Panc1 (cell line): ENCODE data around the gene ADIRF. TPM values are rescaled to one million over a fixed set of nuclear protein-coding genes. Genes with fewer than 3 reads are reported as not detected.

Source experiments
- ATAC-seq: fragments of 200-7000 bp; cut with Tn5 transposase; 2 replicates; pipeline ENCODE4 v1.9.1; 2020; ENCODE audit warnings: mild to moderate bottlenecking, moderate library complexity
- BruUV-seq: library from RNA; stranded (reverse); fragments of 400-500 nt; replicated peaks from 2 replicates; lab custom pipeline; 2021; lab: Mats Ljungman, UMichigan
- CTCF ChIA-PET: fragments of 300-600 bp; sonication (Branson Sonifier 250); formaldehyde crosslinking; loops from one replicate; lab custom pipeline; 2022; ENCODE audit warnings: antibody characterized with exemption; lab: Charles Lee
- POLR2A ChIA-PET: fragments of 300-600 bp; sonication (Branson Sonifier 250); formaldehyde crosslinking; loops from one replicate; lab custom pipeline; 2022; ENCODE audit warnings: antibody characterized with exemption; lab: Charles Lee
- DNase-seq: peaks from one replicate; pipeline ENCODE4 v3.0.0-alpha.2; 2010; ENCODE audit warnings: low read depth, low spot score
- H3K27ac ChIP-seq: 2 replicates; pipeline ENCODE4 v1.5.1; 2011; ENCODE audit warnings: mild to moderate bottlenecking, low read length, inconsistent platforms
- H3K27me3 ChIP-seq: fragments of 200-500 bp; sonication (Bioruptor generic); 2 replicates; pipeline ENCODE4 v1.6.0; 2014; ENCODE audit warnings: low read length, inconsistent platforms; ENCODE audit not compliant: control insufficient read depth, insufficient read depth
- H3K36me3 ChIP-seq: fragments of 200-500 bp; sonication (Bioruptor generic); 2 replicates; pipeline ENCODE4 v1.5.1; 2014; ENCODE audit warnings: inconsistent platforms, mild to moderate bottlenecking, low read length, moderate library complexity; ENCODE audit not compliant: control insufficient read depth, insufficient read depth
- H3K4me1 ChIP-seq: 2 replicates; pipeline ENCODE4 v1.5.1; 2011; ENCODE audit warnings: inconsistent platforms, mild to moderate bottlenecking, low read length, moderate library complexity; ENCODE audit not compliant: control insufficient read depth, insufficient read depth
- H3K4me3 ChIP-seq, 2 experiments: 2 replicates each; pipeline ENCODE4 v1.5.1; 2011 to 2012; ENCODE audit warnings: low read depth in 2 of 2, low read length in 2 of 2, mild to moderate bottlenecking in 2 of 2, inconsistent platforms in 1 of 2, moderate library complexity in 1 of 2
- H3K9me3 ChIP-seq: fragments of 200-500 bp; sonication (Bioruptor generic); 2 replicates; pipeline ENCODE4 v1.5.1; 2014; ENCODE audit warnings: low read depth, mild to moderate bottlenecking, inconsistent platforms, low read length, moderate library complexity; ENCODE audit not compliant: control insufficient read depth, insufficient read depth
- CTCF ChIP-seq: fragments of 450-650 bp; IDR thresholded peaks from 2 replicates; pipeline ENCODE4 v1.5.1; 2017; ENCODE audit warnings: mild to moderate bottlenecking
- POLR2AphosphoS5 ChIP-seq: IDR thresholded peaks from 2 replicates; pipeline ENCODE4 v1.6.1; 2012; ENCODE audit warnings: mild to moderate bottlenecking, low read depth, low read length, moderate library complexity
- REST ChIP-seq, 2 experiments: IDR thresholded peaks; 2 replicates each; pipeline ENCODE4 v1.6.1; 2011 to 2012; ENCODE audit warnings: low read depth in 2 of 2, control low read depth in 1 of 2, low read length in 1 of 2, mild to moderate bottlenecking in 1 of 2, moderate library complexity in 1 of 2; ENCODE audit not compliant: insufficient read depth in 1 of 2
- SIN3A ChIP-seq: IDR thresholded peaks from 2 replicates; pipeline ENCODE4 v1.6.1; 2012; ENCODE audit warnings: low read depth, mild to moderate bottlenecking, low read length, moderate library complexity, borderline replicate concordance; ENCODE audit not compliant: insufficient read depth
- TCF7L2 ChIP-seq: IDR thresholded peaks from 2 replicates; pipeline ENCODE4 v1.6.1; 2011; ENCODE audit warnings: mild to moderate bottlenecking, low read depth, low read length, inconsistent platforms
- in situ Hi-C: cut with HindIII; loops from 2 replicates; pipeline ENCODE4 v1.10.0; 2016; ENCODE audit warnings: low sequenced_read_pairs, low pct_unique_long_range_greater_than_20kb
- intact Hi-C: fragments of 100-400 bp; cut with micrococcal nuclease; formaldehyde crosslinking; loops from one replicate; pipeline ENCODE4 v1.10.0; 2022; ENCODE audit not compliant: unreplicated experiment
- total RNA-seq: library from RNA; stranded (reverse); gene quantifications from one replicate; pipeline ENCODE4 v1.2.1, GENCODE V29; 2021; ENCODE audit not compliant: unreplicated experiment

ADIRF gene
- total RNA-seq, 1 experiment from 2014 or later: 14.8 TPM

GRCh38 chr10:86958116-86958900 is 10.0 kb upstream of the ADIRF start, which contains the start of gene SNCG:
Gene SNCG (plus strand): TSS chr10:86958599. CDS start chr10:86958698, 99 bp downstream.
- ChIA-PET CTCF (interaction anchor here (0.6 to 2.4 kb wide), 4 partner anchors 8 to 127 kb away, joined by 5 to 25 read pairs (median 6); no protein-coding TSS in a partner anchor), POLR2A (no interaction called here)
- H3K27ac ChIP-seq: peak within 1 kb of the TSS; percentile 70
- no peaks in the 10 kb centered on the region for H3K9me3 ChIP-seq
- intact Hi-C loops (no loop called here), in situ Hi-C loops (no loop called here)
- H3K27me3 ChIP-seq: no peaks in the 10 kb centered on the region
- H3K36me3 ChIP-seq: no peaks in the 10 kb centered on the region
- H3K4me3 ChIP-seq: 0 out of 4 replicates have a peak within 1 kb of the TSS, but pooled peaks of 1 of the 2 experiments have one; percentile 2
- peaks cover 60% of the 10 kb centered on the region for H3K4me1 ChIP-seq
- TF ChIP-seq REST (IDR thresholded peaks at IDR 0.05; ENCODE audit: insufficient read depth in 1 of 2, low read depth in 2 of 2, low read length in 1 of 2): no peak
- no peak for TF ChIP-seq CTCF
- TF ChIP-seq SIN3A: no peak
- TF ChIP-seq TCF7L2: no peak
- no peak for TF ChIP-seq POLR2AphosphoS5
- BruUV-seq: no TSS peak
- DNase-seq: no peak
- ATAC-seq: peak; percentile 30

GRCh38 chr10:86958901-86959736 is 9.2 kb upstream of the ADIRF start:
- Histone ChIP-seq H3K9me3 (no peaks in the 10 kb centered on the region), H3K27me3 (no peaks in the 10 kb centered on the region), H3K4me1 (peaks cover 56% of the 10 kb centered on the region), H3K4me3 (0 out of 4 replicates have a peak overlapping the region, but pooled peaks of 1 of the 2 experiments have one; percentile 2), H3K27ac (peak overlapping the region; percentile 70), H3K36me3 (no peaks in the 10 kb centered on the region)
- ChIA-PET POLR2A (no interaction called here), CTCF (interaction anchor here (0.7 kb wide), 1 partner anchor 58 kb away, joined by 5 read pairs; no protein-coding TSS in a partner anchor)
- ATAC-seq: peak; percentile 71
- in situ Hi-C loops (no loop called here), intact Hi-C loops (no loop called here)
- DNase-seq: no peak
- TF ChIP-seq CTCF (no peak), SIN3A (no peak), REST (IDR thresholded peaks at IDR 0.05; ENCODE audit: insufficient read depth in 1 of 2, low read depth in 2 of 2, low read length in 1 of 2) (no peak)
- BruUV-seq: no TSS peak
